ENCODE data around the gene NSD2.
"Not testable (repeated sequence)": the region's sequence is repeated elsewhere in the genome, so short reads cannot be mapped to it uniquely, and the experiment has no call there.

Gene NSD2

GRCh38 chr4:1842339-1842895 is 28.8 kb upstream of the NSD2 start:
- no peak for DNase-seq

- no peak for DNase-seq
Observed at GRCh38 chr4:1842993-1843448, 28.2 kb upstream of the NSD2 start.

GRCh38 chr4:1843852-1844251 is 27.3 kb upstream of the NSD2 start:
- no peak for DNase-seq

- not testable (repeated sequence) for DNase-seq
Observed at GRCh38 chr4:1844618-1845017, 26.6 kb upstream of the NSD2 start.

GRCh38 chr4:1846580-1846979 is 24.6 kb upstream of the NSD2 start:
- no peak for DNase-seq

GRCh38 chr4:1850276-1850675 is 20.9 kb upstream of the NSD2 start:
- no peak for DNase-seq

- DNase-seq: no peak
Observed at GRCh38 chr4:1851160-1851559, 20.0 kb upstream of the NSD2 start.

- no peak for DNase-seq
Observed at GRCh38 chr4:1851575-1852410, 19.4 kb upstream of the NSD2 start.

- DNase-seq: no peak
Observed at GRCh38 chr4:1852904-1853623, 18.1 kb upstream of the NSD2 start.

- DNase-seq: no peak
Observed at GRCh38 chr4:1854752-1855151, 16.4 kb upstream of the NSD2 start.

GRCh38 chr4:1855333-1856070 is 15.7 kb upstream of the NSD2 start:
- peak; percentile 42 for DNase-seq

- peak; percentile 91 for DNase-seq
Observed at GRCh38 chr4:1856071-1856942, 14.9 kb upstream of the NSD2 start, which contains the start of gene LETM1. TSS of gene LETM1 (minus strand) at chr4:1856156. CDS start at chr4:1855950, 206 bp downstream.

GRCh38 chr4:1856943-1857699 is 14.1 kb upstream of the NSD2 start:
- DNase-seq: no peak

- DNase-seq: no peak
Observed at GRCh38 chr4:1857931-1858330, 13.3 kb upstream of the NSD2 start.

- no peak for DNase-seq
Observed at GRCh38 chr4:1859389-1859753, 11.8 kb upstream of the NSD2 start.

GRCh38 chr4:1862055-1862911 is 8.9 kb upstream of the NSD2 start:
- no peak for DNase-seq

GRCh38 chr4:1862961-1863296 is 8.3 kb upstream of the NSD2 start:
- no peak for DNase-seq

- DNase-seq: no peak
Observed at GRCh38 chr4:1863297-1864033, 7.7 kb upstream of the NSD2 start.

All from activated CD4-positive, CD25-positive, alpha-beta regulatory T cell treated with anti-CD3 and anti-CD28 coated beads, Interleukin-2, amount 50 U/mL, for 72 hours (primary cell).